Measurements from ENCODE around the gene ITPR2. TPM values are rescaled to one million over a fixed set of nuclear protein-coding genes. Genes with fewer than 3 reads are reported as not detected.

ITPR2 gene
- total RNA-seq, 6 experiments from 2014 or later = 6.9 to 8.4 (median 7.6) TPM

- no peak overlapping the region for H3K27ac Mint-ChIP-seq
- DNase-seq = no peak
- H3K4me1 Mint-ChIP-seq (ENCODE audit: low read depth) = peaks cover 61% of the 10 kb centered on the region
- no peak overlapping the region for H3K4me3 Mint-ChIP-seq
- peaks cover 2% of the 10 kb centered on the region; the same call in 1 of the 2 replicates for H3K36me3 Mint-ChIP-seq (ENCODE audit: low read depth)
- no peaks in the 10 kb centered on the region for H3K9me3 Mint-ChIP-seq
- no peaks in the 10 kb centered on the region for H3K27me3 Mint-ChIP-seq (ENCODE audit: insufficient read depth)
- TF ChIP-seq CTCF (IDR thresholded peaks at IDR 0.05) = no peak
Observed at GRCh38 chr12:26744042-26744626, 88.9 kb downstream of the ITPR2 start.

GRCh38 chr12:26741584-26742227 is 91.3 kb downstream of the ITPR2 start:
- H3K27ac Mint-ChIP-seq = no peak overlapping the region
- no peak for DNase-seq
- peaks cover 14% of the 10 kb centered on the region for H3K36me3 Mint-ChIP-seq (ENCODE audit: low read depth)
- no peaks in the 10 kb centered on the region for H3K27me3 Mint-ChIP-seq (ENCODE audit: insufficient read depth)
- no peaks in the 10 kb centered on the region; the same call in 1 of the 2 replicates for H3K9me3 Mint-ChIP-seq
- no peak overlapping the region for H3K4me3 Mint-ChIP-seq
- peaks cover 49% of the 10 kb centered on the region for H3K4me1 Mint-ChIP-seq (ENCODE audit: low read depth)
- no peak for TF ChIP-seq CTCF (IDR thresholded peaks at IDR 0.05)

- H3K27ac Mint-ChIP-seq = no peak overlapping the region
- DNase-seq = no peak
Observed at GRCh38 chr12:26740991-26741390, 92.0 kb downstream of the ITPR2 start.

GRCh38 chr12:26740348-26740747 is 92.6 kb downstream of the ITPR2 start:
- no peak overlapping the region for H3K4me3 Mint-ChIP-seq
- no peak for DNase-seq
- H3K27ac Mint-ChIP-seq = no peak overlapping the region

More at GRCh38 chr12:26740991-26741390, 92.0 kb downstream of the ITPR2 start:
- H3K4me1 Mint-ChIP-seq (ENCODE audit: low read depth) = peaks cover 46% of the 10 kb centered on the region
- TF ChIP-seq CTCF (IDR thresholded peaks at IDR 0.05) = no peak
- no peak overlapping the region for H3K4me3 Mint-ChIP-seq
- no peaks in the 10 kb centered on the region; the same call in 1 of the 2 replicates for H3K9me3 Mint-ChIP-seq
- H3K27me3 Mint-ChIP-seq (ENCODE audit: insufficient read depth) = no peaks in the 10 kb centered on the region
- H3K36me3 Mint-ChIP-seq (ENCODE audit: low read depth) = peaks cover 14% of the 10 kb centered on the region

GRCh38 chr12:26737487-26738030 is 95.4 kb downstream of the ITPR2 start:
- H3K4me3 Mint-ChIP-seq = no peak overlapping the region; the same call in 1 of the 2 replicates
- H3K27me3 Mint-ChIP-seq (ENCODE audit: insufficient read depth) = no peaks in the 10 kb centered on the region
- DNase-seq = no peak
- H3K9me3 Mint-ChIP-seq = no peaks in the 10 kb centered on the region; the same call in 1 of the 2 replicates
- TF ChIP-seq CTCF (IDR thresholded peaks at IDR 0.05) = no peak
- peaks cover 14% of the 10 kb centered on the region for H3K36me3 Mint-ChIP-seq (ENCODE audit: low read depth)
- H3K27ac Mint-ChIP-seq = no peak overlapping the region
- peaks cover 26% of the 10 kb centered on the region for H3K4me1 Mint-ChIP-seq (ENCODE audit: low read depth)

More at GRCh38 chr12:26740348-26740747, 92.6 kb downstream of the ITPR2 start:
- no peak for TF ChIP-seq CTCF (IDR thresholded peaks at IDR 0.05)
- peaks cover 39% of the 10 kb centered on the region for H3K4me1 Mint-ChIP-seq (ENCODE audit: low read depth)
- no peaks in the 10 kb centered on the region; the same call in 1 of the 2 replicates for H3K9me3 Mint-ChIP-seq
- peaks cover 14% of the 10 kb centered on the region for H3K36me3 Mint-ChIP-seq (ENCODE audit: low read depth)
- no peaks in the 10 kb centered on the region for H3K27me3 Mint-ChIP-seq (ENCODE audit: insufficient read depth)

Data from HFFc6 (cell line).